Measurements from ENCODE around the gene ANGPT4.

ANGPT4 gene

GRCh38 chr20:934186-934840 lies 18.2 kb upstream of the ANGPT4 start:
- DNase-seq = no peak

DNA sequence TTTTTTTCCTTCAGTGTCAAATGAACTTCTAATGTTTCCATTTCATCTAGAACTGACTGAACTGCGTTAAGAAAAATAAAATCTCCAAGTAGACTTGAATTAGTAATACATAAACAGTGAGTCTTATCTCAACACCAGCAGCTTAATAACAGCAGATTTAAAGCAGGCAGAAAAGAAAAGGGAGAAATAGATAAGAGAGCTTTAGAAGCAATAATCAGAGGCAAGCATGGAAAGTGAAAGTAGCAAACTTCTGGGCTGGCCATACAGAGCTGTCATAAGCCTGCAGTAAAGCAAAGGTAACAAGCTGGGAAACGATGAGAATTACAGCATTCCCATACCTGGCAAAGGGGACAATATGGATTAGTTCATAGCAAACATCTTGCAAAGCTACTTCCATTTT lies 16.9 kb upstream of the ANGPT4 start:
- no peak for DNase-seq

DNA sequence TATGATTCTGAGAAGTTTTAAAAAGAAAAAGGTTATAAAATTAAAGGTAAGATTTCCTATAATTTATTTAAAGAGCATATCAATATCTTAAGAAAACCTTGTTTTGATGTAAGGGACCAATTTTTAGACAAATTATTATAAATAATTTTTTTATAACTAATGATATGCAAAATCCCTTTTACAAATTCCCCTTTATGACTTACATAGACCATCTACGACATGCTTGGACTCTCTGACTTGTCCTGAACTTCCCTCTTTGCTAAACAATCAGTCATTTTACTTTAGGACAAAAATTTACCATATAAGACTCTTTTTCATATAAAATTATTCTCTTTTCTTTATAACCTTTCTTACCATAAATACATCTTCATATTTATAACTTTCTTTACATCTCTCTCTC lies 15.3 kb upstream of the ANGPT4 start:
- no peak for DNase-seq

- no peak for DNase-seq
Observed at GRCh38 chr20:926670-927069, 10.5 kb upstream of the ANGPT4 start.

GRCh38 chr20:925516-925915 lies 9.4 kb upstream of the ANGPT4 start:
- no peak for DNase-seq

DNA sequence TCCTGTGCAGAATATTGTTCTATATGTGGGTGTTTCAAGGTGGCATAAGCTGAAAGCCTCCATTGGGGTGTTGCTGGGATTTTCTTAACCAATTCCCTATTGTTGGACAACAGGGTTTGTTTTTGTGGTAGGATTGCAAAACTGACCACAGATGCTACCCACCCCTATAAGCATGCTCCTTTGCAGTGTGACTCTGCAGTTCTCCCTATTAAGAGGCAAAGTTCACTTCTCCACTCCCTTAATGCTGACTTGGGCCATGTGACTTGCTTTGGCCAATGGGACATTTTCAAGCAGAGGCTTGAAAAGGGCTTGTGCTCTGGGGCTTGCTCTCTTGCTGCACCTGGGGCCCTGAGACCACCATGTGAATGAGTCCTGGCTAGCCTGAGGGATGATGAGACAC lies 8.5 kb upstream of the ANGPT4 start:
- DNase-seq = no peak

DNA sequence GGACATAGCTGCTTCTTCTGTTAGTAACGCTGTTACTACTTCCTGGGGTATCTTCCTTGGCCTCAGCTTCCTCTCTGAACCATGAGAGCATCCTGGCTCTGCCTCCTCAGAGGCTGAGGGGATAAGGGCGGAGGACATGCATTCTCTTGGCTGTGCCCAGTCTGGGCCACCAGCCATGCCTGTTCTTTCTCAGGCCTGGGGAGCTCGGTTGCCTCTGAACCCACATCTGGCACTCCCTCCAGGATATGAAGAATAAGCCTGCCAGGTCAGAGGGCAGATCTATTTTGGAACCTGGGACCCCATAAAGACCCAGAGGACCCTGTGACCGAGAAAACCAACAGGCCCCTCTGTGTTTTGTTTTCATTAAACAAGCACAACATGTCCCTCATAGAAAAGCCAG lies 6.6 kb upstream of the ANGPT4 start:
- DNase-seq = no peak

DNA sequence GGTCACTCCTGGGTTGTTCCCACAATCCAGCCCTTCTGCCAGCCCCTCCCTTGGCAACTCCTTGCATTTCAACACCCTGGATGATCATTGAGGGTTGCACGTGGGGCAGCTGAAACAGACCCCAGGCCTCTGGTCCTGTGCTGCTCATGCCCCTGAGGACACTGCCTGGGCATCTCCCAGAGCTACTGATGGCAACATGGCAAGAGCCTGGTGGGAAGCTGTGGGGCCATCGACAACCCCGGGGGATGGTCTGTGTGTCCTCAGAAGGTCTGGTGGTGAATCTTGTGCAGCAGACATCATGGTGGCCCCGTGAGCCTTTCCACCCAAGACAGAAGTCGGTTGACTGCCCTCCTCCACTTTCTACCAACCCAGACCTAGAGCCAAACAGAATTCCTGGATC lies 4.9 kb upstream of the ANGPT4 start:
- no peak for DNase-seq

DNA sequence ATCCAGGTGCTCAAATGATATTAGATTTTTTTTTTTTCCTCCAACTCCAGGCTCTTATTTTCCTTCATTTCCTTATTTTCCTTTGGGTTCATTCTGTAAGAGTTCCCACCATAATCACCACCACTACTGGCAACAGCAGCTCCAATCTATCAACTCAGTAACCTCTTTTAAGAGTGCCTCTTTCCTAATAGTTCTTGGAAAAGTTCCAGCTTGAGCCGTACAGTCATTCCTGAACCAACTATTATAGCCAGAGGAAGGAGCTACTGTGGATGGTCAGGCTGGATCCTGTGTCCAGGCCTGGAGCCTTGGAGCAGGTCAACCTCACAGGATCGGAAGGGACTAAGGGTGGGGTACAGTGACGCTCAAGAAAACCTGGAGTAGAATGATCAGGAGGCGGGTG lies 4.2 kb upstream of the ANGPT4 start:
- DNase-seq = no peak

GRCh38 chr20:919491-919916 lies 3.4 kb upstream of the ANGPT4 start:
- no peak for DNase-seq

DNA sequence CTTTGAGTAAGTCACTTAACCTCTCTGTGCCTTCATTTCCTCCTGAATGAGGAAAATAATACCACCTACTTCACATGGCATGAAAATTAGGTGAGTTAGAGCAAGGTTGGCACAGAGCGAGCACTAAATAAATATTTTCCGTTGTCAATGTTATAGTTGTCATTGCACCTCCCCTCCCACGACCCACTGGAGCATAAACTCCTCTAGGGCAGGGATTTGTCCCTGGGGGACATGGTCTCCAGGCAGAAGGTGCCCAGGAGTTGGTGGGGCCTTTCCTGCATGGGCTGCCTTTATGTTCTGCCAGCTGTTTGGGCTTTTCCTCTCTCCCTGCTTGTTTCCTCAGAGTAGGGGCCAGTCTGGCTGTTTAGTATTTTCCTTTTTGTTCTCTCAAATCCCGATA lies 1.3 kb upstream of the ANGPT4 start:
- no peak for DNase-seq

GRCh38 chr20:916825-917224 lies 691 bp upstream of the ANGPT4 start:
- no peak for DNase-seq

GRCh38 chr20:914727-915498 lies 1.2 kb downstream of the ANGPT4 start:
- no peak for DNase-seq

DNA sequence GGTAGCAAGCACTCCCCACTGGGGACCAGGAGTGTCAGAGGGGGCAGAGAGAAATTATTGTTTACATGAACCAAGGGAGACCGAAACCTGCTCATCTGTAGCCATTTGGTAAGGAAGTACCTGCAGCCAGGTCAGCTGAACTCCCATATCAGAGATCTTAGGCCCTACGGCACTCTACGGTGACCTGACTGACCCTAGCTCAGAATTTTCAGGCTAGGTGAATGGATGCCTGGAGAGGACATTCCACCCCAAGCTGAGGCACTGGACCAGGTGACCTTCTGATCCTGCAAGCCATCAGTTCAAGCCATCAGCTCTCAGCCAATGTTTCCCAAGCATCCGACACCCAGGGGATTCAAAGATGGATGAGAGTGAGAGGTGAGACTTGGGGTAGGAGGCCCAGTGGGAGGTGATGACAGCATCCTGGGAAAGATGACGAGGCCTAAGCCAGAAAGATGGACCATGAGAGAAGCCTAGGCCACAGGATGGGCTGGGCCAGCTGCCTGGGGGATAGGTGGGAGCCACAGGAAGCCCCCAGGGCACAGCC lies 2.8 kb downstream of the ANGPT4 start:
- DNase-seq = no peak

GRCh38 chr20:911882-912600 lies 4.1 kb downstream of the ANGPT4 start:
- DNase-seq = peak; percentile 4

- no peak for DNase-seq
Observed at GRCh38 chr20:910870-911770, 5.0 kb downstream of the ANGPT4 start.

GRCh38 chr20:910132-910869 lies 5.8 kb downstream of the ANGPT4 start:
- DNase-seq = no peak

- no peak for DNase-seq
Observed at GRCh38 chr20:909641-910040, 6.5 kb downstream of the ANGPT4 start.

DNA sequence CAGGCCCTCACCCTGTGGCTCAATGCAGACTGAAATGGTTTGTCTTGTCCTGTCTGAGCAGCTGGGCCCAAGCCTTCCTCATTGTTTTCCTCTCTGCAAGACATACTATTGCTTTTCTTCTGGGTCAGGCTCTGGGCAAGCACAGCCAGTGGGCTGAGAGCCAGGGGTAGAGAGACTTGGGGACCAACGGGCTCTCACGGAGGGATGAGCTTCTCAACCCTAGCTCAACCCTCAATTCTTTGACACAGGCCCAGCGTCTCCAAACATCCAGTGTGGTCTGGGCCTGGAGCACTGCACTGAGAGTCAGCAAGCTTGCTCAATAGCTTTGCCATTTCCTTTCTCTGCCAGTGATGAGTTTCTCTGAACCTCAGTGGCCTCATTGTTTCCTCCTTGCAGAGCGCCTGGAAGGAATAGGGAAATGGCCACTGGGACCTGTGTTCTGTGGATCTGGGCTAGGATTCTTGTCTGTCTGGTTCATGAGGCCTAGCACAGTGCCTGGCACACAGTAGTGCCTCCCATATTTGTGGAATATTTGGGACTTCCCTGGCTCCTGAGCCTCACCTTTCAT lies 9.3 kb downstream of the ANGPT4 start:
- DNase-seq = no peak

- no peak for DNase-seq
Observed at GRCh38 chr20:906001-906520, 10.1 kb downstream of the ANGPT4 start.

DNA sequence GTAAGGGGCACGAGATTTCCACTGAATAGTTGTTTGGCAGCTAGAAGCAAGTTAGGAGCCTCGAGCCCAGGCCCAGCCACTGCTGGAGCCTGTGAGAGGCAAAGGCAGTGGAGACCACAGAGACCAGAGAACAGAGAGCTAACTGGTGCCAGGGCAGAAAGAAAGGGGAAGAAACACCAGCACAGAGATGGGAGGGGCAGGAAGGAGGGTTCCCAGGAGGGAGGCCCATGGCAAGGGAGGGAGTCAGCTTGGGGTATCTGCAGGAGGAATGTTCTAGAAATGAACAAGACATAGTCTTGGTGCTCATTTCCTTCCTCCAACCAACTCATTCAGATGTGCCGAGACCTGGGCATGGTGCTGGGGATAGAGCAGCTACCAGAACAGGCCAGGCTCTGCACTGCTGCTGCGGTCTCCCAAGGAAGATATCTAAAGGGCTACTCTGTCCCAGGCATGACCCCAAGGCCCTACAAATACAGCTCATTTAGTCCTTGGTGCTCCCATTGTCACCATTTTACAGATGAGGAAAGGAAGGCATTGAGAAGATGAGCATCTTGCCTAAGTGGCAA lies 10.7 kb downstream of the ANGPT4 start:
- DNase-seq = no peak

All from CD4-positive, alpha-beta T cell treated with Interleukin-21 for 1 hour (primary cell).